Fibroblast of skin of right biceps (primary cell): ENCODE results near the gene PHF12.
"Not testable (repeated sequence)": the region's sequence is repeated elsewhere in the genome, so short reads cannot be mapped to it uniquely, and the experiment has no call there.

ENCODE experiments used
- DNase-seq: peaks from one replicate; pipeline ENCODE4 v3.0.0-alpha.2; 2013

PHF12 gene

DNA sequence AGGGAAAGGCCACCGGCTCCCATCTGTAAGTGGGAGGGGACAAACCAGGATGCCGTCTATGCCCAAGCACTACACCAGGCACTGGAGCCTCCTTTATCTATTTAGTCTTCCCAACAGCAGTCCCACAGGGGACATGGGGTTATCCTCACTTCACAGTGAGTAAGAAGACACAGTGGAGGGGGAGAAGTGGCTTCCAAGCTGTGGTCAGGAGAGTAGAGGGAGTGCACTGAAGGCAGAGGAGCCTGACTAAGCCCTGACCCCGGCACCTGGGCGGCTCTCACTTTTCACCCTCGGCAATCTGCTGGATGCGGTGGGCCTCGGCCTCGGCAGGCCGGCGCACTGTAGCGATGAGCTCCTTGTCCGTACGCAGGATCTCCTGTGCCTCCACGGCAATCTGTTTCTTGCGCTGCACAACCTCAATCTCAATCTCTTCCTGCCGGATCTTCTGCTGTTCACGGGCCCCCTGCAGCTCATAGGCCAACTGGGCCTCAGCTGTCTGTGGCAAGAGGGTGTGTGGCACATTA is 69.7 kb downstream of the PHF12 start:
- DNase-seq, result no peak

DNA sequence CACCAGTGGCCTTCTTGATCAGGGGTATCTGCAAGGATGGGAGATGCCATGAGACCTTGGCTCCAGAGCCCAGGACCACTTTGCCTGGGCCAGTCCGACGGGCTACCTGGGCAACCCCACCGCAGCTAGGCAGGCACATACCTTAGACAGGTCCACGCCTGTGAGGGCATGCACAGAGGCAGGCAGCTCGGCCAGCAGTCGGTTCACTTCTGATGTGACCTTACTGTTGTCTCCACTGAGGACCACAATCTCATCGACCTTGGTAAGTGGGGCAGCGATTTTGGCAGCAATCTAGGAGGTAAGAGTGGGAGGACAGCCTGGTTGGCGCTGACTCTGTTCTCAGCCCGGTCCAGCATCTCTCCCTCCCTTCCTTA is 70.8 kb downstream of the PHF12 start:
- no peak for DNase-seq

DNA sequence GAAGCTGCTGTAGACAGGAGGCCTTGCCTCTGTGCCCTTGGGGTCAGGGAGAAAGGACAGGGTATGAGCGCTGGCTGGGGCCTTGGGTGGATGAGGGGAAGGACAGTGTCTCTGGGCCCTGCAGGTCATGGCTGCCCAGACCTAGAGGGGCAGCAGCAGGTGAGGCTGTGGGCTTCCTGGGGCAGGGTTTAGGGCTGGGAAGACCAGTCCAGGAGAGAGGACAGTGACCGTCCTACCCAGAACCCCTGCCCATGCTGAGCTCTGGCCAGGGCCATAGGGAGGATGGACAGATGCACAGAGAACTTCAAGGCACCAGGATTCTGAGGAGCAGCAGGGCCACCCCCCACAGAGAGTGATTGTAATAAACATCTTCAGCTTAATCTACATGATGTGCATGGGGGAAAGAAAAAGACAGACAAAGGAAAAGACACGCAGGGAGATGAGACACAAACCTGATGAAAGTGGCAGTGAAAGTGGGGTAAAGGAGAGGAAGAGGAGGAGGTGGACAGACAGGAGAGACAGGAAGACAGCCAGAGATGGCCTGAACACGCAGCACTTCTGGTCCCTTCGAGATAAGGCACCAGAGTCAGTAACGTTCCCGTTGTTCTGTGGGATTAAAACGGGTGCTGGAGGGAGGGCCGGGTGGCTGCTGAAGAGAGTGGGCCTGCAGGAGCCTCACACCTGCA is 71.3 kb downstream of the PHF12 start:
- DNase-seq, result no peak

DNA sequence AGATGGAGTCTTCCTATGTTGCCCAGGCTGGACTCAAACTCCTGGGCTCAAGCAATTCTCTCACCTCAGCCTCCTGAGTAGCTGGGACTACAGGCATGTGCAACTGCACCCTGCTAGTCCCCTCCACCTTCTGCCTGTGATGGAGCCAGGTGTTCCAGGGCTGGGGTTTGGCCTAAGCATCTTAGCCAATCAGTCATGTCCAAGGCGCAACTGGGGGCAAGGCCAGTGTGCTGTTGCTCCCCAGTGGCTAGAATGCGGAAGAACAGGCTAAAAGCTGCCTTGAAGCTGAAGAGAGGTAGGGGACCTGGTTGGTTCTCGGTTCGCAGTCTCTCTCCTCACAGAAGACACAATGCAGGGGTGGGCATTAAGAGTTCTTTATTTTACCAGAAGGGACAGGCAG is 72.3 kb downstream of the PHF12 start:
- peak; percentile 27 for DNase-seq

DNA sequence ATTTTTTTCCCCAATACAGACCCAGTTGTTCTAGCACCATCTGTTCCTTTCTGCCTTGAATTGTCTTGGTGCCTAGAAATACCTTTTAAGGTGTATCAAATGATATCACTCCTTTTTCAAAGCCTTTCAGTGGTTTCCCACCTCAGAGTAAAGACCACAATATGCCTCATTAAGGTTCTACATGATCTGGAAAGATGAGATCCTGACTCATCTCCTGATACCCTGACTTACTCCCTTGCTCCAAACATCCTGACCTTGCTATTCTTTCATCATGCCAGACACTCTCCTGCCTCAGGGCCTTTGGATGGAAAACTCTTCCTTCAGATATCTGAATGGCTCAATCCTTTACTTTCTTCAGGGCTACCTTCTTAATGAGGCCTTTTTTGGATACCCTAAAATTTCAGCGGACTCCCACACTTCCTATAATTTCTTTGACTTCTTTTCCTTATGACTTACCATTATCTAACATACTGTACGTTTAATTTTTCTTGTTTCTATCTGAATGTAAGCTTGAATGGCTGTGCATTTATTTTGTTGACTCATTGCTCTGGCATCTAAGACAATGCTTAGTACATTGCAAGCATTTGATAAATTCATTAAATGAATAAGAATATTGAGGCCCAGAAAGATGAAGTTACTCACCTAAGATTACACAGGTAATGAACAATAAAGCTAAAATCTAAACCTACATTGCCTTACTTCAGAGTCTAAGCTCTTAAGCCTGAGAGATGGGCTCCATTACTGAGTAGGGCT is 73.0 kb downstream of the PHF12 start:
- DNase-seq, result no peak

DNA sequence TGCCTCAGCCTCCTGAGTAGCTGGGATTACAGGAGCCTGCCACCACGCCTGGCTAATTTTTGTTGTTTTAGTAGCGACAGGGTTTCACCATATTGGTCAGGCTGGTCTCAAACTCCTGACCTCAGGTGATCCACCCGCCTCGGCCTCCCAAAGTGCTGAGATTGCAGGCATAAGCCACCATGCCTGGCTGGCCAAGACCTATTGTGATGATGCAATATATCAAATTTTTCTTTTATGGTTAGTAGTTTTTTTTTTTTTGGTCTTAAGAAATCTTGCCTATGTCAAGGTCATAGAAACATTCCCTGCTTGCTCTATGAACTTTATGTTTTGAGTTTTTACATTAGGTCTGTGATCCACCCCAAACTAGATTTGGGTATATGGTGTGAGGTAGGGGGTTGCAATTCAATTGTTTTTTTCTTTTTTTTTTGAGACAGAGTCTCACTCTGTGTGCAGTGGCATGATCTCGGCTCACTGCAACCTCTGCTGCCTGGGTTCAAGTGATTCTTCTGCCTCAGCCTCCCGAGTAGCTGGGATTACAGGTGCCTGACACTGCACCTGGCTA is 74.1 kb downstream of the PHF12 start:
- not testable (repeated sequence) for DNase-seq

DNA sequence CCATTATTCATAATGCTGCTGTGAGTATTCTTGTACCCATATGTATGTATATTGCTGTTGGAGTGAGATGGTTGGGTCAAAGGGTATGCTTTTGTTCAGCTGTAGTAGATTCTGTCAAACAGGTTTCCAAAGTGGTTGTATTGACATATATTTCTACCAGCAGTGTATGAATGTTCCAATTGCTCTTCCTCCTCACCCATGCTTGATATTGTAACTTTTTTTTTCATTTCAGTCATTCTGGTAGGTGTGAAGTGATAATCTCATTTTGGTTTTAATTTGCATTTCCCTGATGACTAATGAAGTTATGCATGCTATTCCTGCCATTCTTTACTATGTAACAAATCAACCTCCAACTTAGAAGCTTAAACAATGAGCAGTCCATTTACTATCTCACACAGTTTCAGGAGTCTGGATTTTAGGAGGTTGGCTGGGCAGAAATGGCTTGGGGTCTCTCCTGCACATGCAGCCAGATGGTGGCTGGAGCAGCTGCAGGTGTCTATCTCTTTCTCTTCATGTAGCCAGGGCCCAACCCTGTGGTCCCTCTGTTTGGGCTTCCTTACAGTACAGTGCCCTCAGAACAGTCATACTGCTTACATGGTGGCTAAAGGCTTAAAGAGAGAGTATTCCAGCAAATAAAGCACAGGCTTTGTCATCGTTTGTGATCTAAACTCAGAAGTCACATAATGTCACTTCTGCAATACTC is 75.3 kb downstream of the PHF12 start:
- DNase-seq, result no peak

DNA sequence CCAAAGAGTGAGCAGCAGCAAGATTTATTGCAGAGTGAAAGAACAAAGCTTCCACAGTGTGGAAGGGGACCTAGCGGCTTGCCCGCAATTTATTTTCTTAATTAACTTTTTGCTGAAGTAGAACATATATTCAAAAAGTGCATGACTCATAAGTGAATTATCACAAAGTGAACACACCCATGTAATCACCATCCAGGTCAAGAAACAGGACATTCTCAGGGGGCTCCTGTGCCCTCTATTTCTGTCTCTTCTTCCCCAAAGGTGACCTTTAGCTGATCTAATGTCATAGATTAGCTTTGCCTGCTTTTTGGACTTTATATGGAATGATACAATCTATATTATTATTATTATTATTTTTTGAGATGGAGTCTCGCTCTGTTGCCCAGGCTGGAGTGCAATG is 76.6 kb downstream of the PHF12 start:
- DNase-seq, result no peak

DNA sequence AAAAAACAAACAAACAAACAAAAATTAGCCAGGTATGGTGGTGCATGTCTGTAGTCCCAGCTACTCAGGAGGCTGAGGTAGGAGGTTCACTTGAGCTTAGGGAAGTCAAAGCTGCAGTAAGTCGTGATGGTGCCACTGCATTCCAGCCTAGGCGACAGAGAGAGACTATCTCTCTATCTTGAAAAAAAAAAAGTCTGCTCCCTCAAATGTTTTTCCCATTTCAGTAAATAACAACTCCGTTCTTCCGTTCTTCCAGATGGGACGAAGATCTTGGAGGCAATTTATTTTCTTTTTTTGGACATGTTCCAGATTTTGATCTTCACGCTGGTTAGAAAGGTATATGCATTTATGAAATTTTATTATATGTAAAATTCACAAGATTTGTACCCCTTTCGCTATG is 77.5 kb downstream of the PHF12 start:
- no peak for DNase-seq

DNA sequence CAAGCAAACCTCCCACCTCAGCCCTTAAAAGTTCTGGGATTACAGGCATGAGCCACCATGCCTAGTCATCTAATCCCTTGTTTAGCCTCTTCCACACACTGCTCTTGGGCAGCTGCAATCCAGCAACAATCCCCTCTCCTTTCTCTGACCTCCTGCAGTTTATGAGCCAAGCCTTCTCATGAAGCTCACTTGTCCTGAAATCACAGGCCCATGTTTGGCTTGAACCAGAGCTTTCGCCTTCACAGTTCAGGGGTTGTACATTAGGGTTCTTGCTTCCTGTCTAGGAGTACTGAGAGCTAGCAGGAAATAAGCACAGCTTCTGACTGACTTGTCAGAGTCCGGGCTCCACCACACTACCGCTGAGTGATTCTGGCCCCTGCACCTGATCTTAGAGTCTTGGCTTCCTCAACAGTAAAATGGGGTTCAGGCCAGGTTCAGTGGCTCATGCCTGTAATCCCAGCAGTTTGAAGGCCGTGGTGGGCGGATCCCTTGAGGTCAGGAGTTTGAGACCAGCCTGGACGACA is 80.2 kb downstream of the PHF12 start:
- no peak for DNase-seq

DNA sequence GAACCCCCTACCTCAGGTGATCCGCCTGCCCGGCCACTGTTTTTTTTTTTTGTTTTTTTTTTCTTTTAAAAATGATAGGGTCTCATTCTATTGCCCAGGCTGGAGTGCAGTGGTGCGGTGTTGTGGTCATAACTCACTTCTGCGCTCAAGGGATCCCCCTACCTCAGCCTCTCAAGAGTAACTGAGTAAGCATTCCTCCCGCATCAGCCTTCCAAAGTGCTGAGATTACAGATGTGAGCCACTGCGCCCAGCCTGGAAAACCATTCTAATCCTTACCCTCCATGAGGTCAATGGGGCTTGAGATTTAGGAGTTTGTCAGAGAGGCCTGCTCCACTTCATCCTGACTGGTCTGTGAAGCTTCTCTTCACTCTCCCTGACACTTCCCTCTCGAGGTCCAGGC is 84.0 kb downstream of the PHF12 start:
- DNase-seq, result no peak

DNA sequence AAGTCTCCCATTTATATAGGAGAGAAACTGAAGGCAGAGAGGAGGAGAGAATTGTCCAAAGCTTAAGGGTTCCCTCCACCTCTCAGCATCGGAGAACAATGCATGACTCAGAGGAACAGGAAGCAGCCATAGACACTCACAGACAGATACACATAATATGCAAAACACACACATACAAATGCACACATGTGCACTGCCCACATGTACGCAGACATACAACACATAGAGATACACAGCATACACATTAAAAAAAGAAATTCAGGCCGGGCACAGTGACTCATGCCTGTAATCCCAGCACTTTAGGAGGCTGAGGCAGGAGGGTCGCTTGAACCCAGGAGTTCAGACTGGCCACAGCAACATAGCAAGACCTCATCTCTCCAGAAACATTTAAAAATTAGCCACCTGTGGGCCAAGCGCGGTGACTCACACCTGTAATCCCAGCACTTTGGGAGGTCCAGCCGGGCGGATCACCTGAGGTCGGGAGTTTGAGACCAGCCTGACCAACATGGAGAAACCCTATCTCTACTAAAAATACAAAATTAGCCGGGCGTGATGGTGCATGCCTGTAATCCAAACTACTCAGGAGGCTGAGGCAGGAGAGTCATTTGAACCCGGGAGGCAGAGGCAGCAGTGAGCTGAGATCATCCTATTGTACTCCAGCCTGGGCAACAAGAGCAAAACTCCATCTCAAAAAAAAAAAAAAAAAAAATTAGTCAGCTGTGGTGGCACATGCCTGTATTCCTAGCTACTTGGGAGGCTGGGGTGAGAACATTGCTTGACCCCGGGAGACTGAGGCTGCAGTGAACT is 85.2 kb downstream of the PHF12 start:
- DNase-seq, result peak; percentile 35

DNA sequence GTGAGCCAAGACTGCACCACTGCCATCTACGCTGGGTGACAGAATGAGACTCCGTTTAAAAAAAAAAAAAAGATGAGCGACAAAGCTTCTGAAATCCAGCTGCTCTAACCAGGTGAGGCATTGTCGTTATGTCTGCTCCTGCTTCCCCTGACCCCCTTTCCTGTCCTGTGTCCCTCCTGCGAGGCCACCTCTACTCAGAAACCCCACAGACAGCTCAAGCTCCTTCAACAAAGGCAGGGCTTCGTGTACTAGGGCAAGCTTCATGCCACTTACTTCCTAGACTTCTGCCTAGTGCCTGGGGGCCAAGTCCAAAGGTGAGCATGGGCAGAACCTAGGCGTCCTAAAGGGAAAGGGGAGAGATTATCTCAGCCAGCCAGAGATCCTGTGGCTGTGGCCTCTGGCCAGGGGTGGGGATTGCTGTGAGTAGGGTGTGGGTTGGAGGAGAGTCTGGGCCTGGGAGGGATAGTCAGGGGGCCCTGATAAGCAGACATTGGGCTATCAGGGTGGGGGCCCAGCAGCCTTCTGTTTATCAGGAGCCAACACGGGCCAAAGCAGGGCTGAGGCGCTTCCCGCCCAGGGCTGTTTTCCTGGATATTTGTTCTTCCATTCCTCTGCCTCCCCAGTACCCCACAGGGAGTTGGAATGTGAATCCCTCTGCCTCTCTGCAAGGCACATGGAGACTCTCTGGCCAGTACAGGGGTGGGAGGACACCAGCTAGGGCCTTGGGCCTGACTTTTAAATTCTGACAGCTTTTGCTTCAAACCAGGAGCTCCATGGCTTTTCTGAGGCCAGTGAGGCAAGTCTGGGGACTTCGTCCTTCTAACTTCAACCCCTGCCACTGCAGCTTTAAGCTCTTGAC is 86.1 kb downstream of the PHF12 start:
- no peak for DNase-seq

DNA sequence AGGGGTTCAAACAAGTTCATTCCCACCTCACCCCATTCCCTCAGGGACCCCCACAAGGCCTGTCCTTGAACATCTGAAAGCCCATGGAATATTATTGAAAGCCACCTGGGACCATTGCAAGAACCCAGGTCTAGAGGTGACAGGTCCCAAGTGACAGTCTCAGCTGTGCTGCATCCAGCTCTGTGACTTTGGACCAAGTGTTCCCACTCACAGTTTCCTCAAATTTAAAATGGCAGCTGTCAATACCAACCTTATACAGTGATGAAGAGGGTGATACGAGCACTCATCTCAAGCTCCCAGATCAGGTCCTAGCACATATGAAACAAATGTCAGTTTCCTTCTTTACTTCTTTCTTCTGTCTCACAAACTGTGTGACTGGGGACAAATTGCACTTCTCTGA is 87.4 kb downstream of the PHF12 start:
- DNase-seq, result no peak

DNA sequence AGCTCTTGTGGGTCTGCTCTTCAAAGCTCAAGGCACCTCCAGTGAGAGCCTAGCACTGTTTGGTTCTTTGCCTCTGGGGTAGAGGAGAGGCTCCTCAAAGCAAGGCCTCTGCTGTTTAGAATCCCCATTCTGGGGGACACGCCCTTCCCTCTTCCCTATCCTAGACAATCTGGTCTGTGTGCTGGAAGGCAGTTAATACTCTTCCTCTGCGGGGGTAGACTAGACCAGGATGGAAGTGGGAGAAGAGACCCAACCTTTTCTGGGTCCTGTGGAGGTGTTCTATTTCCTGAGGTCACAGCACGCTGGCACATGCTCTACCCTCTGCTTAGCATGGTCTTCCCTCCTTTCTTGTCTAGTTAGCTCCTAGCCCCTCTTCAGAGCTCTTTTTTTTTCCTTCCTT is 88.8 kb downstream of the PHF12 start:
- DNase-seq, result no peak

DNA sequence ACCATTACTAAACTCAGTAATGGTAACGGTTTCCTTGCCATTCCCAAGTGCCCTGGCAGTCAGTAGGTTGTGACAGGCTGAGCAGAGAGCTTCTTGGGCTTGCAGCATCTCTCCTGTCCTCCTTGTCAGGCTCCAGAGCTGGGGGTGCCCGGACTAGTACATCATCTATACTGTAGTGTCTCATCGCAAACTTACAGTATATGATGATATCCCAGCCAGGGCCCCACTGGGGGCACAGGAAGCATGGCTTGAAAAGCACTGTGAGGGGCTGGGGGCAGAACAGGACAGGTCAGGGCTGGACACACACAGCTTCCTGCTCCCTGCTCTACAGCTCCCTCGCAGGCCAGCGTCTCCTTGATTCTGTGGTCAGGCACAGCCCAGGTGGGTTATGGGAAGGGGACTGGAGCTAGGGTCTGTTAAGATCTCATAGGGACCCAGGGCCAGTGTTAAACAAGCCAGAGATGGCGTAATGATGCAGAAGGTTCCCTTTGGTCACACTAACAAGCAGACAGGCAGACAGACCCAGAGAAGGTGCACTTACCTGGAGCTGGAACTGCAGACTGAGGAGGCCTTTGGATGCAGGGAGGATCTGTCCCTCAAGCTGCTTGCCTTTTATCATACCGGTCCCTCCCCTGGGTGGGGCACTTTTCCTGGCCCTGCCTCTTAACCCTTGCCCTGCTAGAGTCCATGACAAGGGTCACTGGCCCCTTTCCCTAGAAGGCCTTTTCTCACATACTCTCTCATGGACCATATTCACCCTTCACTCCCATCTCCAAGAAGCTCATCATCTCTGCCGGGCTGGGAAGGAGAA is 89.7 kb downstream of the PHF12 start:
- no peak for DNase-seq

DNA sequence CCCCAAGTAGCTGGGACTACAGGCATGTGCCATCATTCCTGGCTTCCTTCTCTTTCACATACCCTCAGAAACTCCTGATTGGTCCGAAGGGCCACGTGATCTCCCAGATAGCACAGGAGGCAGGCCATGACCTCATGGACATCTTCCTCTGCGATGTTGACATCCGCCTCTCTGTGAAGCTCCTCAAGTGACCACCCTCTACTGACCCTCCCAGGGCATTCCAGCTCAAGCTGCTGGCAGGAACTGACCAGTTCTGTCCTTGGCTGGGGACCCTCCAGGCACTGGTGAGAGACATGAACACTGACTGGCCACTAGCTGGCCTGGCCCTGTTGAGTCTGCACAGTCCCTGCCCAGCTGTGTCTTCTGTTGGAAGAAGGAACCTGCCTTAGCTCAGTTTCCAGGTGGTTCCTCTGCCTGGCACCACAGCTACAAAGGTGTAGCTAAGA is 90.9 kb downstream of the PHF12 start:
- no peak for DNase-seq

DNA sequence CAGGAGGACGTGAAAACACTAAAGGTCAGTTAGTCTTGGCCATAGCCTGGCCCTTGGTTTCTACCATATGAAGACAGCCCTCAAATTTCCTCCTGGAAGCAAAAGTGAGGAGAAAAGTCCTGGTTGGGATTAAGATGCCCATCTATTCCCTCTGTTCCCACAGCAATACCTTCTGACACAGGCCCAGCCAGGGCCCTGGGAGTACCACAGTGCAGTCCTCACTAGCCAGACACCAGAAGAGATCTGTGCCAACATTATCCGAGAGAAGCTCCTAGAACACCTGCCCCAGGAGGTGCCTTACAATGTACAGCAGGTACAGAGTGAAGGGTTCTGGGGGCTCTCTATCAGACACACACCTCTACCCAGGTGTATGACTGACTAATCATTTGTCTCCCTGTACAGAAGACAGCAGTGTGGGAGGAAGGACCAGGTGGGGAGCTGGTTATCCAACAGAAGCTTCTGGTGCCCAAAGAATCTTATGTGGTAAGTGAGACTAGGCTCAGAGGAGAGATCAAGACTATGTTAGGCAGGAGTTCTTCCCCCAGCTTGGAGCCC is 92.4 kb downstream of the PHF12 start:
- DNase-seq, result no peak

DNA sequence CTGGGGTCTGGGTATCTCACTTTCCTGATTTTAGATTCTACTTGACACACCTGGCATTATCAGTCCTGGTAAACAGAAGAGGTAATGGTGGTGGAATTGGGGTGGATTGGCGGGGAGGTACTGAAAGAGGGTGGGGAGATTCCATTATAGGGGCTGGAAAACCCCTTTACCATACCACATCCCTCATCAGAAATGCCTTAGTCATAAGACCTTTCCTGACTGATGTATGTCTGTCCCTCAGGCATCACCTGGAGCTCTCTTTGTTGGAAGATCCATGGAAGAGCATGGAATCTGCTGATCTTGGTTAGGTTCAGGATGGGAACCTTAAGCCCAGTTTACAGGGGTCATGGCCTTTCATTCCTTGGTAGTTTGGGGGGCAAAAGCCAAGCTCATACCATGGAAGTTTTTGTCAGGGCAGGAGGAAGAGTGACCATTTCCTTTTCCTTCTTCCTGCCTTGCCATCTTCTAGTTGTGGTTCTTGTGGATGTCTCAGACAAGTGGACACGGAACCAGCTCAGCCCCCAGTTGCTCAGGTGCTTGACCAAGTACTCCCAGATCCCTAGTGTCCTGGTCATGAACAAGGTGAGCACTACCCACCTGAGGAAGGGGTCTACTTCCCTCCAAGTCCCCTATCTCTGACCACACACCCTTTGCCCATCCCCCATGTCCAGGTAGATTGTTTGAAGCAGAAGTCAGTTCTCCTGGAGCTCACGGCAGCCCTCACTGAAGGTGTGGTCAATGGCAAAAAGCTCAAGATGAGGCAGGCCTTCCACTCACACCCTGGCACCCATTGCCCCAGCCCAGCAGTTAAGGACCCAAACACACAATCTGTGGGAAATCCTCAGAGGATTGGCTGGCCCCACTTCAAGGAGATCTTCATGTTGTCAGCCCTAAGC is 93.2 kb downstream of the PHF12 start:
- no peak for DNase-seq
